ENCODE measurements around the gene FBL.

Gene FBL

DNA sequence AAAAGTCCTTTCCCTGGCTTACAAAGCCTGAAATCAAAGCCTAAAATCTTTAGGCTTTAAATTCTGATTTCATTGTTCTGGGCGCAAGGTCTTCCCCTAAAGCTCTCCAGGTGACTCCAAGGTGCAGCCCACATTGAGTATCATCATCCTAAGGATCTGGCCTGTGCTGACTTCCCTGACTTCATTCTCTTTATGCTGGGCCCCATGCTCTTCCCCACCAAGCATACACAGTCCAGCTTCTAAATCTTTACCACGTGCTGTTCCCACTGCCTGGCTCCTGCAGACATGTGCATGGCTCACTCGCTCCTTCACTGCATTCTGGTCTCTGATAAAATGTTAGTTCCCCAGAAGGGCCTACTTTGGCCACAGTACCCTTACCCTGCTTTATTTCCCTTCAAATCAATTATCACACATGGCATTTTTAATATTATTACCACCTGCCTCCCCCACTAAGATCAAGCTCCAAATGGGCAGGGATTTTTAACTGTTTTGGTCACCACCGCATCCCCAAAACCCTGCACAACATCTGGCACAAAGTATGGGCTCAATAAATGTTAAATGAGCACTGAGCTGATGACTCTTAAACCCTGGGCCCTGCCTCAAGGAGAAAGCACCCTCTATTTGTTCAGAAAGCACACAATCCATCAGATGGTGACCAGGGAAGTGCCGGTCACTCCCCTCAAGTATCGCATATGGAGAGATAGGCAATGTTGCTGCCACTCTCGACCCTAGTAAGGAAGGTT is 3.3 kb downstream of the FBL start:
- no peak for DNase-seq (ENCODE audit: low read depth)

DNA sequence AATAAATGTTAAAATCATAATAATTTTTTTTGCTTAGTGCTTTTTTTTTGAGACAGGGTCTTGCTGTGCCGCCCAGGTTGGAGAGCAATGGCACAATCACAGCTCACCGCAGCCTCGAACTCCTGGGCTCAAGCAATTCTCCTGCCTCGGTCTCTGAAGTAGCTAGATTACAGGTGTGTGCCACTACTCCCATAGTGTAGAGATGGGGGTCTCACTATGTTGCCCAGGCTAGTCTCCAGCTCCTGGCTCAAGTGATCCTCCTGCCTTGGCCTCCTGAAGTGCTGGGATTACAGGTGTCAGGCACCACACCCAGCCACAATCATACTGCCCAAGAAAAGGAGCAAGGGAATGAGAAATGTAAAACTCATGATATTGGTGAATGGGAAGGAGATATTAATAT is 5.1 kb downstream of the FBL start:
- no peak for DNase-seq (ENCODE audit: low read depth)

DNA sequence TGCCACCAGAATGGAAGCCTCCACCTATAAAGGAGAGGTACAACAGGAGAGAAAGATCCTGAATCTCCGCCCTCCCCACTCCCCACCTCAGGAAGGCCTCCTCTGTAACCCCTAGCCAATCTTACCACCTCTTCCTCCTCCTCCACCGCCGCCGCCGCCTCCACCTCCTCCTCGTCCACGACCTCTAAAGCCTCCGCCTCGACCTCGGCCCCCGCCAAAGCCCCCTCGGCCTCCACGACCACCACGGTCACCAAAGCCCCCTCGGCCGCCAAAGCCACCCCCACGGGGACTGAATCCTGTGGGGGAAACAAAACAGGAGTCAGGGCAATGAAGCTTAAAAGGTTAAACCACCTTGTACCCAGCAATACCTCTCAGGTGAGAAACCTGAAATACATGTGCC is 5.7 kb downstream of the FBL start:
- DNase-seq (ENCODE audit: low read depth): no peak

DNA sequence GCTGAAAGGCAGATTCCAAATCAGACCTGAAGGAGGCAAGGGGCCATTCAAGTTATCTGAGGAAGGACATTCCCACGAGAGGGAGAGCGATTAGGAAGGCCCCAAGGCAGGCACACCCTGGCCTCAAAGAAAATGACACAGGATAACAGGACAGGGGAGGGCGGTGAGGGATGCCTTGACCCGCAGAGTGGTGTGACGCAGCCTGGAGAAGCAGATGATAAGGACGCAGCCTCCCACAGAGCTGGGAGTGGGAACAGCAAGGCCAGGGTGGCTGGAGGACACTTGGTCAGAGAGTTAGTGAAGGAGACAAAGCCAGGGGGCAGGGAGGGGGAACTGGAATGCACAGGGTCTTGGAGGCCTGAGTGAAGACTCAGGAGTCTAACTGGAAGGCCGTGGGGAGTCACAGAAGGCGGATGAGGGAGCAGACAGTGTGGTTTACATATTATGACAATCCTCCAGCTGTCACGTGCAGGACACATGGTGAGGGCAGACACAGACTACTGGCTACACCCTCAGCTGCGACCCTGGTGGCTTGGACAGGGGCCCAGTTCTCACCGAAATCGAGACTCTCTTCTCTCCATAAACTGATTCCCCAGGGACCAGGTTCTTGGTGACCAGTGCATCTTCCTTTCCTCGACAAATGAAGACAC is 6.4 kb downstream of the FBL start:
- DNase-seq (ENCODE audit: low read depth): no peak

DNA sequence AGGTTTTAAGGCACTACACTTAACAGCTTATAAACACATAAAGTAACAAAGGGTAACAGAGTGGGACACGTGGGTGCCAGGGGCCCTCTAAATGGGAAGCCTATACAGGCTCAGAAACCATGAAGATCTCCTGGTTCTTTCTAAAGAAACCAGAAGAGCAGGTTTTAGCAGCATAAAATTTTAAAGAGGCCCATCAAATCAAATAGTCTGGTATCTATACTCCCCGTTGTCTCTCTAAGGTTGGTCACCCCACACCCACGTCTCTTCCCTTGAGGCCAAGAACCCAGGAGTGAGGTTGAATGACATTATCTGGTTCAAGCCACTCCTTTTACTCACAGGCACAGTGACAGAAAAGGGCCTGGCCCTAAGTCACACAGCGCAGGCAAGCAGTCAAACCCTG is 7.6 kb downstream of the FBL start:
- no peak for DNase-seq (ENCODE audit: low read depth)

DNA sequence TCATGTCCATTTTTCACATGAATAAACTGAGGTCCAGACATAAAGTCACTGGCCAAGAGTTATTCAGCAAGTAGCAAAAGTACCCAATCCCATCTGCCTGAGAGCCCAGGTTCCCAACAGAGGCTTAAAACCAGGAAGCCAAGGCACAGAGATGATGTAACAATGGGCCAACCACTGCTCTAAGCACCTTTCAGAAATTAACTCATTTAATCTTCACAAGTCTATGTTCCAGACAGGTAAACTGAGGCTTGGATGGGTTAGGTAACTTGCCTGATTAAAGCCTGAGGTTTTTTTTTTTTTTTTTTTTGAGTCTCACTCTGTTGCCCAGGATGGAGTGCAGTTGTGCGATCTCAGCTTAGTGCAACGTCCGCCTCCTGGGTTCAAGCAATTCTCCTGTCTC is 8.2 kb downstream of the FBL start:
- DNase-seq (ENCODE audit: low read depth): no peak

DNA sequence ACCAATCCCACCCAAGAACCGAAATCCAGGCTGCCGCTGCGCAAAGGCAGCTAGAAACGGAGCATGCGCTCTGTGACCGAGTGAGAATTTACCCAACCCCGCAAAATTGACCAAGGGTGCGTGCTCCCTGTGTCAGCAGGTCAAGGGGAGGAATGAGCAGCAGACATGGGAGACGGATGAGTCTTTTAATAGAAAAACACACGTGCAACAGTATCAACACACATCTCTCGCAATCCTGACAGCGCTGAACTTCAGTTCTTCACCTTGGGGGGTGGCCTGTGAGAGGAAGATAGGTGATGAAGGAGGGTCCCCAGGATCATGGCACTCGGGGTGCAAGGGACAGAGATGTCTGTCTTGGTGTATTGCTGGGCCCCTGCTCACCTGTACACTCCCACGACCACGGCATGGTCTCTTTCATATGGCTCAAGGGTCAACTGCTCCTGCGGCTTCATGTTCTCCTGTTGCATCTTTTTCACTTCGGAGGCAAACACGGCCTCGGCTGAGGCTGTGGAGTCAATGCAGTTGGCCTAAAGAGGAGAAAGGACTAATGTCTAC is 11.8 kb downstream of the FBL start:
- DNase-seq (ENCODE audit: low read depth): no peak

DNA sequence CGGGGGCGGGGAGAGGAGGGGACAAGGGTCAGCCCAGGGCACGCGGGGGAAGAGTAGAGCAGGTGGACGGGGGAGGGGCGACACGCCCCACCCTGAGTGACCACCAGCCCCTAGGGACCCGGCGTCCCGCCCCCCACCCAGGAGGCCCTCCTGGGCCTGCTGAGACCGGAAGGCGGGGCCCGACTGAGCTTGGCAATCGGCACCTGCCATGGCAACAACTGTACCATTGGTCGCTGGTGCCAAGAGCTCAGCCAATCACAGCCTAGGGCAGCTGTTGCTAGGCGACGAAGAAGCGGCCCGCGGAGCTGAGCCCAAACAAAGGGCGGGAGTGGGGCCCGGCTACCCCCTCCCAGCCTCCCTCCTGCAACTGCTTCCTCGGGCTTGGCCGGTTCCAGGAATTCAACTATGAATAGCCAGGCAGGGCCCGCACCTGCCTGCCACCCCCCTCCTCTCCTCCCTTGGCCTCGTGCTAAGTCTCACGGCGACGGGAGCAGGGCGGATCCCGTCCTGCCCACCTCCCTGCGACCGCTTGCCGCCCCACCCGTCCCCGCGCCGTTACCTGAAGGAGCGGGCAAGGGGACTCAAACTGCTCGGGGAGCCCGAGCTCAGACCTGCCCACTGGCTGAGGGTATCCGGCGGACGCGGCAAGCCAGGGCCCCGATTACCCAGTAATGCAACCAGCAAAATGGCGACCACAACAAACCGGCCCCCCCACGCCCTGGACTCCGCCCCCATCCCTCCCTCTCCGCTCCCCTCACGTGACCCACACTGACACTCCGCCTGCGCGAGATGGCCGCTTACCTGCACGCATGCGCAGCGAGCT is 12.5 kb downstream of the FBL start, which contains the start of gene DYRK1B:
TSS of gene DYRK1B (minus strand) at position 699 of the 823 bp plus-strand sequence. CDS start 2,295 bp downstream, outside the sequence.
- peak; percentile 95 for DNase-seq (ENCODE audit: low read depth)

DNA sequence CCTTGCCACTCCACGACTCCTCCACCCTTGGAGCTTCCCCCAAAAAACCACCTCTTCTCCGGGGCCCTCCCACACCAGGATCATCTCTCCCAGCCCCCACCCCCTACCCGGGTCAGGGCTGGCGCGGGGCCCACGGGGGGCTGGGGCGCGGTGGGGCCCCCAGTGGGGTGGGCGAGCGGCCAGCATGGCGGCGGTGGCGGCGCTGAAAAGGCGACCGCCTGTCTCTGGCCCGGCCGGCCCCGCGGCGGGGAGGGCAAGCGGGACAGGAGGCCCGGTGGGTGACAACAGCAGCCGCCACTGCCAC is 13.1 kb downstream of the FBL start:
- no peak for DNase-seq (ENCODE audit: low read depth)

DNA sequence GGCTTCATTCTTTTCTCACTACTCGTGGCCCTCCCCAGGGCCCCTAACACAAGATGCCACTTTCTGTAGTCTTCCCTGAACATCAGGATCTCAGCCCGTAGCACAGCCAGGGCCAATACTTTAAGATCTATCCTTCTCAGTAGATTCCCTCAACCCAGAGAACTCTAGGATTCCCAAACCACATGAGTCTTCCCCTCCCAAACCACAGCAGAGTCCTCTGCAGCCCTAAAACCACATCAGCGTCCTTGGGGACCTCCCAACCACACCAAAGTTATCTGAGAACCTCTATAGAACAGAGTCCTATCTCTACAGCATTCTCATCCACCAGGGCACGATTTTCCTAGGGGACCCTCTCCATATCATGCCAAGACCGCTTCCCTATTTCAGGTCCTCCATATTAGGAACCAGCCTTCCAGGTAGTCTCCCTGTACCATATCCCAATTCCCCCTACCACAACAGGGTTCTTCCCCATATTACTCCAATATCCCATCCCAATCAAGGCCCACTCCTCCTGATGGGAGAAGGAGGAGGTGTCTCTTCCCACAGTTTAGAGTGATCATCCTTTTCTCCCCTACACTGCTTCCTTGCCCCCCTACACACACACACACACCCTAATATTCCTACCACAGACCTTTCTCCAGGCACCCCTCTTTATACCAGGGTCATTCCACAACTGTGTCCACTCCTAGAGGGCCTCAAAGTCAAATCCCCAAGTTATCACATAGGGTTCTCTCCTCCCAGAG is 13.7 kb downstream of the FBL start:
- DNase-seq (ENCODE audit: low read depth): no peak

DNA sequence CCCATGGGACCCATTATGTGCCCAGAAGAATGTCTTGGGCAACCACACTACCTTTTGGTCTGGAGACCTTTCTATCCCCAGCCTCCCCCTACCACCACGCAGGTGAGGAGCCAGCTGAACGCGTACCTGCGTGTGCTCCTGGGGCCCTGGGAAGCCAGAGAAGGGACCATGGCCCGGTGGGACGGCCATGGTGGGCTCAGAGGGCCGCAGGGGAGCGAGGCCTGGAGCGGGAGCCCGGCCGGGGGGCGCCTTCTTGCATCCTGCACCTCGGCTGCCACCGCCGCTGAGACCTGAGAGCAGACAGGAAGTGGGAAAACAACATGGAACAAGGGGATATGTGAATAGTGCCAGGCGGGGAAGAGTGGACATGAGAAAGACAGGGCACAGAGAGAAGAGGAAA is 14.5 kb downstream of the FBL start:
- no peak for DNase-seq (ENCODE audit: low read depth)

DNA sequence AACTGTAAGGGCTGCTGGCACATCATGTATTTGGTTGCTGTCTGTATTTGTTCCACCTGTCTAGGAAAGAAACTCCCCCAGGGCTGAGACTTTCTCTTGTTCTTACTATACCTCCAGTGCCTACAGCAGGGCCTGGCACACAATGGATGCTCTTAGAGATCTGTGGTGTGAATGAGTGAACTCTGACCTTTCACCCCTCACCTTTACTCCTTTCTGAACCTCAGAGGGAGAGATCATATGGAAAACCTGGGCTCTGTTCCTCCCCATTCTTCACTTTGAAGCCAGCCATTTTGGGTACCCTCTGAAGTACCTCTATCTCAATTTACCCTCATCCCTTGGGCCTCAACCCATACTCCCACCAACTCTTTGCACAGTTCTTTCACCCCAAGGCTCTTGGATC is 15.3 kb downstream of the FBL start:
- no peak for DNase-seq (ENCODE audit: low read depth)

DNA sequence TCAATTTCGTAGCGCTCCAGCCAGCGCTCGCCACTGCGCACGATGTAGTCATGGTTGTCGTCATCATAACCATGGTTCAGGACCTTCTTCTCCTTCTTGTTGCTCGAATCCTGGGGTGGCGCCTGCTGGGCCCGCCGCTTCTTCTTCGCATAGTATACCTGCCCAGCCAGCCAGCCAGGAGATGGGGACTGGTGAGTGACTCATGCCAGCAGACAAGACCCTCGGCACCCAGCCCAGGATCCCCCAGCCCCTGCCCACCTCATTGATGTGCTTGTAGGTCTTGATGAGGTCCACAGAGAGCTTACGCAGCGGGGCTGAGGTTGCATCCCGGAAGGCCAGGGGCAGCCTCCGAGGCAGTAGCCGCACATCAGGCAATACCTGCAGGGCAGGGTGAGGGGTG is 15.8 kb downstream of the FBL start:
- DNase-seq (ENCODE audit: low read depth): no peak

DNA sequence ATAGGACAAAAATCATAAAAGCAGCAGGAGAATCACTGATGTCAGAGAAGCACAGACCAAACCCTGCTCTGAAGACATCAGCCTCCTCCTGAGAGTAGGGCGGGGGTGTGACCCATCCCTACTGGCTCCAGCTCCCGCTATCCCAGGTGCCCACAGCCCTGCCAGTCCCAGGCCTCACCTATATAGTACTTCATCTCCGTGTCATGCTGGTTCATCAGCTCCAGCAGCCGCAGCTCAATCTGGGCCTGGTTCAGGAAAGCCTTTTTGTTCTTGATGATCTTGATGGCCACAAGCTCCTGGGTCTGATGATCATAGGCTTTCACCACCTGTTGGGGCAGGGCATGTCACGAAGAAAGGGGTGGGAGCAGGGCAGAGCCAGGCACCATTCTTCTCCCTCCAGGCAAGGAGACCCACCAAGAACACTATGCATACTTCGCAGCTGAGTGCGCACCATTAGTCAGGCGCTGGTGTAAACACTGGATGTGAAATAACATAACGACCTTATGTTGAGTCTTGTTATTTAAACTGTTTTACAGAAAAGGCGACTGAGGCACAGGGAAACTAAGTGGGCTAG is 16.4 kb downstream of the FBL start:
- no peak for DNase-seq (ENCODE audit: low read depth)

DNA sequence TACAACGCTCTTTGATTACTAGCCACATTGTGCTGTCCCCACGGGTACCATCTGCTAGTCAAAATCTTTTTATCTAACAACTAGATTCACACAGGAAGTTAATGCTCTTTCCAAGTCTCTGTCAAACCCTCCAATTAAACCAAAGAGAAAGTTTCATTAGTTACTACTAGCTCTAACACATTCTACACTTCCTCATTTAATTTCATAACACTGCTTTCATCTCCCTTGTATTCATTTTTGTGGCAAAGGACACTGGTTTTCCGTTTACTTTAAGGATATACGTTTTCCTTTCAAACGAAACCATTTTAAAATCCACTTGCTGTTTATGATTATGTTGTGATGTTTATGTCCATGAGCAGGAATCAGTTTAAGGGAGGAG is 17.5 kb downstream of the FBL start:
- no peak for DNase-seq (ENCODE audit: low read depth)

DNA sequence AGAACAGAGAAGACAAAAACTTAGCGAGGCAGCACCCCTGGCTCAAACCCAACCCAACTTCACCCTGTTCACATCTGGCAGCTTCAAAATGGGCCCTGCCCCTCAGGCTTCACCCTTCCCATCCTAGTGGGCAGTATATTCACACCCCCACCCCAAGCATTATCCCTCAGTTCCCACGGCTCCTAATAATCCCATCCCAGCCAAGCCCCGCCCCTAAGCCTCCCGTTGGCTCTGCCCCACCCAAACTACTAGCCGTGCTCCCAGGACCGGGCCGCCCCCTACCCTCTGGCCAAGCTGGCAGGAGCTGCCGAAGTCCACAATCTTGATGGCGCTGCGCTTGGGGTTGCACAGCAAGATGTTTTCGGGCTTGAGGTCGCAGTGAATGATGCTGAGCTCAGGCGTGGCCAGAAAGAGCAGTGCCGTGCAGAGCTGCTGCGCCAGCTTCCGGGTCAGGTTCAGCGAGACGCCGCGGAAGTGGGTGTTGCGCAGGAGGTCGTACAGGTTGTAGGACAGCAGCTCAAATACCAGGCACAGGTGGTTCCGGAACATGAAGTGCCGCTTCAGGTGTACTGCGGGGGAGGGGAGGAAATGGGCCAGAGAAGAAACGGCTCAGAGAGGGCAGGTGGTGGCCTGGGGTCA is 18.0 kb downstream of the FBL start:
- DNase-seq (ENCODE audit: low read depth): no peak

DNA sequence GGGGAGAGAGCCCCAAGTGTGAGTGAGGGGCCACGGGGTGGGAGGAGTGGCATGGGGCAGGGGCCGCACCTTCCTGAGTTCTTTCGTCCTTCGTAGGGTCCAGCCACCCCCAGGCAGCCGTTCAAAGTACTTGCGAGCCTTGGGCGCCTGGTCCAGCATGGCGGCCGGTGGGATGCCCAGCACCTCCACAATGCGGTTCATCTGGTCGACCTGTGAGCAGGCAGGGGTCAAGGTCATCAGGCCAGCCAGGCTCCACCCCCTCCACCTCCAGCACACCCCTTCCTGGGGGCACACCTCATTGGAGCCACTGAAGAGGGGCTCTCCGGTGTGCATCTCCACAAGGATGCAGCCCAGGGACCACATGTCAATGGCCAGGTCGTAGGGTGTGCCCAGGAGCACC is 19.0 kb downstream of the FBL start:
- no peak for DNase-seq (ENCODE audit: low read depth)

DNA sequence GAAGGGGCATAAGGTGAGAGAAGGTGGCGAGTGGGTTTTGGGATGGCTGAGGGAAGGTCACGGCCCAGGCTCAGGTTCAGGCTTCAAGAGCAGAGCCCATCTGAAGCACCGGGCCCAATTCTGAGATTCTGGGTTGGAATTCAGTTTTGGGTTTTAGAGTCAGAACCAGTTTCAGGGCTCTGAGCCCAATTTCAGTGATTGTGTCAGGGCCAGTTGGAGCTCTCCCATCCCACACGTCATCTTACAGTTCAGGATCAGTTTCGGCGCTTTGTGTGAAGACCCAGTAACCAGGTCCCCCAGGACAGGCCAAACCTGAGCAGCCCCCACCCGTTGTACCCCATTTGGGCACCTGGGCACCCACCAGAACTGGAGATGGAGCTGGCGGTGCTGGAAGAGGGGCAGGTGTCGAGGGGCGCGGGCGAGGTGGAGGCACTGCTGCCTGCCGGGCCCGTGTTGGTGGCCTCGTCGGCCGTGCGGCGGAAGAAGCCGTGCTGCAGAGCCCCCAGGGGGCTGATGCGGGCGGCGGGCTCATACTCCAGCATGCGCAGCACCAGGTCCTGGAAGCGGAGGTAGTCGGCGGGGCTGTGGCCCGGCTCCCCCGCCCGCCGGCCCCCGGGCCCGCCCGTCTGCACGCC is 19.8 kb downstream of the FBL start:
- DNase-seq (ENCODE audit: low read depth): no peak

DNA sequence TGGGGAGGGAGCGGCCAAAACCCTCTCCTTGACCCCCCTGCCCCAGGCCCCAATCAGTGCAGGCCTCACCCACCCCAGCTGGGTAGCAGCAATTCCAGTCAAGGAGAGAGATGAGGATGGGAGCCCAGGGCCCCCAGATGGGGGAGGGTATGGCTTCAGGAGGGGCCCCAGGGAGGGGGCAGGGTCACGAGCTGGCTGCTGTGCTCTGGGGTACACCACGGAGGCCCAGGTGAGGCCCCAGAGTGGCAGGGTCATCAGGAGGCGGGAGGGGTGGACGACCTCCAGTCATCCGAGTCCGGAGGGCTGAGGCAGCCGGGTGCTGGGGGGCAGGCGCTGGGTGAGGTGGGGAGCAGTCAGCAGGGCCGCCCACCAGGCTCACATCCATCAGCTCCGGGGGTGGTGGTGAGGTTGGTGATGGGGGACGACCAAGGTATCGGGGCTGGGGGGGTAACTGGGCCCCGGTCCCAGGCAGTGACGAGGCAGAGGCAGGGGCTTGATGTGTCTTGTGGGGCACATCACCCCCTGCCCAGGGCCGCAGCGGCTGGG is 20.6 kb downstream of the FBL start:
- DNase-seq (ENCODE audit: low read depth): no peak

DNA sequence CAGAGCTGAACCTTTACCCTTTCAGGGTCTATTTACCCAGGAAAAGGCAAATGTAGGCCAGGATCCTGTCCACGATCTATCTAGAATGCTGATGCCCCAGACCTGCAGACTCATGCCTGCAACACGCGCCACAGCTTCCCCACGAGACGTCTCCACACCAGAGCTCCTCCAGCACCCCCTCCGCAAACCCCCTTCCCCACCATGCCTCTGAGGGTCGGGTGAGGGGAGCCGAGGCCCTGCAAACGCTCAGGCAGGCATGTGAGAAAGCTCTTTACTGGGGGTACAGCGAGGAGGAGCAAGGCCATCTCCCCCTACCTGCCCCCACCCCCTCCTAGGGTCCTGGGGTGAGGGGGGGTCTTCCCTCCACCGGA is 21.1 kb downstream of the FBL start:
- no peak for DNase-seq (ENCODE audit: low read depth)
